ENCODE results near the gene SDK2.

- TF ChIP-seq POLR2A (IDR thresholded peaks at IDR 0.05) (no peak), CTCF (IDR thresholded peaks at IDR 0.05) (no peak)
Observed at GRCh38 chr17:73313526-73314127, 330.6 kb downstream of the SDK2 start.

Data from Peyer's patch (tissue), 4 donors.